ENCODE results near the gene TYRO3. TPM values are rescaled to one million over a fixed set of nuclear protein-coding genes. Genes with fewer than 3 reads are reported as not detected.
"Not testable (repeated sequence)": the region's sequence is repeated elsewhere in the genome, so short reads cannot be mapped to it uniquely, and the experiment has no call there.

The TYRO3 gene
- total and polyA plus RNA-seq, 2 donors (not counting 1 experiment from before 2014, with no cell fraction given) = 0.05 TPM; not detected in 1

GRCh38 chr15:41567862-41568261, 8.8 kb downstream of the TYRO3 start:
- Histone ChIP-seq H4K20me1 (ENCODE audit: control insufficient read depth, insufficient read depth, low read length, poor library complexity, severe bottlenecking) (no peaks in the 10 kb centered on the region), H3K27me3 (replicated peaks in 1 of 4; ENCODE audit: control extremely low read depth in 1 of 4, control insufficient read depth in 3 of 4, insufficient read depth in 4 of 4, low read length in 3 of 4) (peaks cover 0 to 7% (median 0%) of the 10 kb centered on the region in 4 experiments), H3K4me3 (ENCODE audit: control extremely low read depth in 1 of 5, extremely low read depth in 1 of 5, insufficient read depth in 1 of 5, low read depth in 2 of 5, low read length in 4 of 5) (no peak overlapping the region), H3K79me2 (ENCODE audit: control insufficient read depth, insufficient read depth, low read length) (no peaks in the 10 kb centered on the region), H3K4me1 (ENCODE audit: control insufficient read depth in 2 of 2, insufficient read depth in 2 of 2, low read length in 2 of 2) (no peaks in the 10 kb centered on the region), H3K9me3 (ENCODE audit: control extremely low read depth in 1 of 3, control insufficient read depth in 2 of 3, insufficient read depth in 1 of 3, low read length in 2 of 3) (no peaks in the 10 kb centered on the region), H3K4me2 (replicated peaks; ENCODE audit: low read depth, low read length, poor library complexity, severe bottlenecking) (no peak overlapping the region), H3K9ac (ENCODE audit: low read length) (no peak overlapping the region), H2AFZ (ENCODE audit: insufficient read depth, low read depth, low read length, poor library complexity, severe bottlenecking) (no peak overlapping the region), H3K27ac (ENCODE audit: low read length in 2 of 2) (no peak overlapping the region), H3K36me3 (replicated peaks in 1 of 2; ENCODE audit: control extremely low read depth in 1 of 2, control insufficient read depth in 1 of 2, extremely low read depth in 1 of 2, insufficient read depth in 2 of 2, low read length in 1 of 2) (no peaks in the 10 kb centered on the region)
- H3K4me1 Mint-ChIP-seq = no peaks in the 10 kb centered on the region
- peaks cover 18% of the 10 kb centered on the region for H3K27me3 Mint-ChIP-seq
- DNase-seq (no peak), ATAC-seq (ENCODE audit: low read depth) (peak; percentile 28)
- intact Hi-C loops (cut with micrococcal nuclease) = no loop called here
- H3K4me3 Mint-ChIP-seq = no peak overlapping the region
- no peak overlapping the region for H3K27ac Mint-ChIP-seq
- ChIA-PET CTCF (interaction anchor here (1.5 kb wide), 1 partner anchor 9 kb away, joined by 5 read pairs; no protein-coding TSS in a partner anchor), POLR2A (no interaction called here)
- TF ChIP-seq EZH2 (IDR thresholded peaks at IDR 0.05; ENCODE audit: borderline replicate concordance, insufficient read depth, low read depth, low read length, poor library complexity, severe bottlenecking) (no peak), CTCF (IDR thresholded peaks at IDR 0.05) (no peak)
- H3K9me3 Mint-ChIP-seq (ENCODE audit: insufficient read depth) = no peaks in the 10 kb centered on the region
- 100% methylated on average over 2 of the region's 4 CpGs for WGBS (ENCODE audit: insufficient coverage)

- DNase-seq = no peak
- 99% methylated on average over 7 of the region's 8 CpGs for WGBS (ENCODE audit: insufficient coverage)
- intact Hi-C loops (cut with micrococcal nuclease) = no loop called here
- H3K4me2 ChIP-seq (replicated peaks; ENCODE audit: low read depth, low read length, poor library complexity, severe bottlenecking) = no peak overlapping the region
- no peaks in the 10 kb centered on the region for H3K4me1 Mint-ChIP-seq
- no peak overlapping the region for H2AFZ ChIP-seq (ENCODE audit: insufficient read depth, low read depth, low read length, poor library complexity, severe bottlenecking)
- H3K4me3 ChIP-seq (ENCODE audit: control extremely low read depth in 1 of 5, extremely low read depth in 1 of 5, insufficient read depth in 1 of 5, low read depth in 2 of 5, low read length in 4 of 5) = no peak overlapping the region
- H3K9me3 ChIP-seq (ENCODE audit: control extremely low read depth in 1 of 3, control insufficient read depth in 2 of 3, insufficient read depth in 1 of 3, low read length in 2 of 3) = no peaks in the 10 kb centered on the region
- no peaks in the 10 kb centered on the region for H3K9me3 Mint-ChIP-seq (ENCODE audit: insufficient read depth)
- H3K27ac ChIP-seq (ENCODE audit: low read length in 2 of 2) = no peak overlapping the region
- H3K4me1 ChIP-seq (ENCODE audit: control insufficient read depth in 2 of 2, insufficient read depth in 2 of 2, low read length in 2 of 2) = no peaks in the 10 kb centered on the region
- ChIA-PET POLR2A (no interaction called here), CTCF (no interaction called here)
- no peak overlapping the region for H3K9ac ChIP-seq (ENCODE audit: low read length)
- no peak overlapping the region for H3K4me3 Mint-ChIP-seq
- no peaks in the 10 kb centered on the region for H3K79me2 ChIP-seq (ENCODE audit: control insufficient read depth, insufficient read depth, low read length)
- no peak overlapping the region for H3K27ac Mint-ChIP-seq
- no peak for ATAC-seq (ENCODE audit: low read depth)
- H3K36me3 ChIP-seq (replicated peaks in 1 of 2; ENCODE audit: control extremely low read depth in 1 of 2, control insufficient read depth in 1 of 2, extremely low read depth in 1 of 2, insufficient read depth in 2 of 2, low read length in 1 of 2) = no peaks in the 10 kb centered on the region
- TF ChIP-seq CTCF (IDR thresholded peaks at IDR 0.05) (no peak), EZH2 (IDR thresholded peaks at IDR 0.05; ENCODE audit: borderline replicate concordance, insufficient read depth, low read depth, low read length, poor library complexity, severe bottlenecking) (no peak)
- peaks cover 18% of the 10 kb centered on the region for H3K27me3 Mint-ChIP-seq
- peaks cover 0 to 7% (median 0%) of the 10 kb centered on the region in 4 experiments for H3K27me3 ChIP-seq (replicated peaks in 1 of 4; ENCODE audit: control extremely low read depth in 1 of 4, control insufficient read depth in 3 of 4, insufficient read depth in 4 of 4, low read length in 3 of 4)
- H4K20me1 ChIP-seq (ENCODE audit: control insufficient read depth, insufficient read depth, low read length, poor library complexity, severe bottlenecking) = no peaks in the 10 kb centered on the region
Observed at GRCh38 chr15:41568350-41569017, 9.5 kb downstream of the TYRO3 start.

GRCh38 chr15:41569232-41569631, 10.2 kb downstream of the TYRO3 start:
- peaks cover 23% of the 10 kb centered on the region for H3K27me3 Mint-ChIP-seq
- intact Hi-C loops (cut with micrococcal nuclease); H3K4me3 ChIP-seq (ENCODE audit: control extremely low read depth in 1 of 5, extremely low read depth in 1 of 5, insufficient read depth in 1 of 5, low read depth in 2 of 5, low read length in 4 of 5); H3K36me3 ChIP-seq (replicated peaks in 1 of 2; ENCODE audit: control extremely low read depth in 1 of 2, control insufficient read depth in 1 of 2, extremely low read depth in 1 of 2, insufficient read depth in 2 of 2, low read length in 1 of 2); H3K27ac Mint-ChIP-seq; H3K4me3 Mint-ChIP-seq; H3K9me3 Mint-ChIP-seq (ENCODE audit: insufficient read depth); H3K9me3 ChIP-seq (ENCODE audit: control extremely low read depth in 1 of 3, control insufficient read depth in 2 of 3, insufficient read depth in 1 of 3, low read length in 2 of 3); H4K20me1 ChIP-seq (ENCODE audit: control insufficient read depth, insufficient read depth, low read length, poor library complexity, severe bottlenecking); H3K9ac ChIP-seq (ENCODE audit: low read length); H3K4me1 Mint-ChIP-seq; DNase-seq; ATAC-seq (ENCODE audit: low read depth); H3K79me2 ChIP-seq (ENCODE audit: control insufficient read depth, insufficient read depth, low read length); H3K27ac ChIP-seq (ENCODE audit: low read length in 2 of 2); H2AFZ ChIP-seq (ENCODE audit: insufficient read depth, low read depth, low read length, poor library complexity, severe bottlenecking); H3K27me3 ChIP-seq (replicated peaks in 1 of 4; ENCODE audit: control extremely low read depth in 1 of 4, control insufficient read depth in 3 of 4, insufficient read depth in 4 of 4, low read length in 3 of 4); H3K4me1 ChIP-seq (ENCODE audit: control insufficient read depth in 2 of 2, insufficient read depth in 2 of 2, low read length in 2 of 2); H3K4me2 ChIP-seq (replicated peaks; ENCODE audit: low read depth, low read length, poor library complexity, severe bottlenecking); CTCF ChIA-PET: not testable (repeated sequence)
- POLR2A ChIA-PET = interaction anchor here (0.7 kb wide), 1 partner anchor 1228 kb away, joined by 5 read pairs; the partner anchor contains the start of gene CCDC9B
- no CpG with 5 or more reads among the region's 1 CpG for WGBS (ENCODE audit: insufficient coverage)
